Osteoblast (primary cell): ENCODE results near the gene XRCC3. TPM values are rescaled to one million over a fixed set of nuclear protein-coding genes. Genes with fewer than 3 reads are reported as not detected.

Source experiments
- DNase-seq: peaks from one replicate; pipeline ENCODE4 v3.0.0; 2011; ENCODE audit warnings: low spot score, mixed read lengths; ENCODE audit not compliant: insufficient read length; ENCODE audit errors: missing footprints
- H2AFZ ChIP-seq: 2 replicates; pipeline ENCODE4 v1.6.0; 2011; ENCODE audit warnings: mild to moderate bottlenecking, low read length
- H3K27ac ChIP-seq: 2 replicates; pipeline ENCODE4 v1.5.1; 2011; ENCODE audit warnings: mild to moderate bottlenecking, low read depth, low read length, moderate library complexity
- H3K27me3 ChIP-seq: 2 replicates; pipeline ENCODE4 v1.6.0; 2012; ENCODE audit warnings: mild to moderate bottlenecking, control low read depth, inconsistent platforms, low read length, moderate library complexity; ENCODE audit not compliant: insufficient read depth
- H3K36me3 ChIP-seq: 2 replicates; pipeline ENCODE4 v1.5.1; 2011; ENCODE audit warnings: mild to moderate bottlenecking, low read length, control low read depth, moderate library complexity; ENCODE audit not compliant: insufficient read depth
- H3K4me1 ChIP-seq: 2 replicates; pipeline ENCODE4 v1.5.1; 2011; ENCODE audit warnings: mild to moderate bottlenecking, low read length, control low read depth, moderate library complexity; ENCODE audit not compliant: insufficient read depth
- H3K4me2 ChIP-seq: 2 replicates; pipeline ENCODE4 v1.6.0; 2011; ENCODE audit warnings: mild to moderate bottlenecking, low read length; ENCODE audit not compliant: insufficient read depth
- H3K4me3 ChIP-seq: fragments of 200-600 bp; sonication (generic); 3 replicates; pipeline ENCODE4 v1.5.1; 2012; ENCODE audit warnings: mild to moderate bottlenecking, low read length, inconsistent platforms; ENCODE audit not compliant: insufficient read depth
- H3K79me2 ChIP-seq: 2 replicates; pipeline ENCODE4 v1.6.0; 2012; ENCODE audit warnings: mild to moderate bottlenecking, low read length, control low read depth, inconsistent platforms; ENCODE audit not compliant: insufficient read depth
- H3K9me3 ChIP-seq: 2 replicates; pipeline ENCODE4 v1.5.1; 2011; ENCODE audit warnings: low read depth, low read length, control low read depth
- H4K20me1 ChIP-seq: 2 replicates; pipeline ENCODE4 v1.6.0; 2012; ENCODE audit warnings: mild to moderate bottlenecking, low read length, control low read depth; ENCODE audit not compliant: insufficient read depth
- CTCF ChIP-seq: IDR thresholded peaks from 2 replicates; pipeline ENCODE4 v1.5.1; 2011; ENCODE audit warnings: mild to moderate bottlenecking, low read depth, low read length, moderate library complexity; ENCODE audit errors: extremely low read depth
- total RNA-seq: library from RNA; depleted of rRNA; stranded (reverse); fragments of >200 nt; gene quantifications from 2 replicates; pipeline ENCODE4 v1.2.3, GENCODE V29; 2012

Gene XRCC3
- total RNA-seq, 1 donor, result 4.3 TPM

GRCh38 chr14:103686831-103687485 is 28.3 kb downstream of the XRCC3 start:
- Histone ChIP-seq H3K27me3 (no peaks in the 10 kb centered on the region), H3K4me2 (no peak overlapping the region), H3K4me3 (no peak overlapping the region), H3K36me3 (peaks cover 80% of the 10 kb centered on the region), H3K79me2 (peaks cover 79% of the 10 kb centered on the region), H4K20me1 (peaks cover 17% of the 10 kb centered on the region), H2AFZ (no peak overlapping the region), H3K9me3 (no peaks in the 10 kb centered on the region), H3K27ac (peak overlapping the region; percentile 54), H3K4me1 (peaks cover 14% of the 10 kb centered on the region)
- no peak for TF ChIP-seq CTCF
- DNase-seq, result peak; percentile 65

GRCh38 chr14:103685276-103686211 is 29.7 kb downstream of the XRCC3 start:
- peaks cover 16% of the 10 kb centered on the region for H4K20me1 ChIP-seq
- H3K9me3 ChIP-seq, result no peaks in the 10 kb centered on the region
- peaks cover 88% of the 10 kb centered on the region for H3K36me3 ChIP-seq
- H3K27me3 ChIP-seq, result no peaks in the 10 kb centered on the region
- no peak overlapping the region for H2AFZ ChIP-seq
- peak; percentile 72 for DNase-seq
- no peak for TF ChIP-seq CTCF
- H3K4me2 ChIP-seq, result no peak overlapping the region
- no peak overlapping the region for H3K27ac ChIP-seq
- peaks cover 14% of the 10 kb centered on the region for H3K4me1 ChIP-seq
- H3K79me2 ChIP-seq, result peaks cover 81% of the 10 kb centered on the region
- H3K4me3 ChIP-seq, result no peak overlapping the region

- no peak overlapping the region for H3K4me2 ChIP-seq
- H3K4me3 ChIP-seq, result no peak overlapping the region
- H2AFZ ChIP-seq, result no peak overlapping the region
- H4K20me1 ChIP-seq, result peaks cover 12% of the 10 kb centered on the region
- no peak overlapping the region for H3K27ac ChIP-seq
- peaks cover 14% of the 10 kb centered on the region for H3K4me1 ChIP-seq
- no peak for DNase-seq
- H3K27me3 ChIP-seq, result no peaks in the 10 kb centered on the region
- peaks cover 78% of the 10 kb centered on the region for H3K79me2 ChIP-seq
- H3K9me3 ChIP-seq, result no peaks in the 10 kb centered on the region
- TF ChIP-seq CTCF, result no peak
- peaks cover 89% of the 10 kb centered on the region for H3K36me3 ChIP-seq
These were observed 30.4 kb downstream of the XRCC3 start for GRCh38 chr14:103684871-103685270.

- no peaks in the 10 kb centered on the region for H3K27me3 ChIP-seq
- no peak overlapping the region for H2AFZ ChIP-seq
- H3K27ac ChIP-seq, result no peak overlapping the region
- H3K4me2 ChIP-seq, result no peak overlapping the region
- H4K20me1 ChIP-seq, result peaks cover 10% of the 10 kb centered on the region
- H3K36me3 ChIP-seq, result peaks cover 92% of the 10 kb centered on the region
- no peaks in the 10 kb centered on the region for H3K9me3 ChIP-seq
- peaks cover 78% of the 10 kb centered on the region for H3K79me2 ChIP-seq
- DNase-seq, result peak; percentile 54
- TF ChIP-seq CTCF, result no peak
- peaks cover 12% of the 10 kb centered on the region for H3K4me1 ChIP-seq
- no peak overlapping the region for H3K4me3 ChIP-seq
These were observed 30.8 kb downstream of the XRCC3 start for GRCh38 chr14:103684471-103684870.
